Stomach (tissue), 4 donors: ENCODE measurements around the gene CTH.

Experiments used
- CTCF ChIP-seq, 7 experiments: fragments of 450-650 bp in 4 of 7; fragments of 200-600 bp in 3 of 7; sonication (generic) in 3 of 7; IDR thresholded peaks; one replicate each; pipeline ENCODE4 v1.5.1; 2016 to 2019; ENCODE audit warnings: antibody characterized with exemption in 7 of 7, control low read depth in 2 of 7, mild to moderate bottlenecking in 1 of 7
- EP300 ChIP-seq: sonication (generic); formaldehyde crosslinking; IDR thresholded peaks from one replicate; pipeline ENCODE4 v1.6.1; 2017; ENCODE audit warnings: antibody characterized with exemption
- POLR2A ChIP-seq, 4 donors: fragments of 450-650 bp; IDR thresholded peaks; one replicate each; pipeline ENCODE4 v1.6.1; 2016; ENCODE audit warnings: antibody characterized with exemption in 4 of 4, control low read depth in 2 of 4, mild to moderate bottlenecking in 1 of 4, moderate library complexity in 1 of 4
- POLR2AphosphoS5 ChIP-seq, 3 donors: sonication (generic); formaldehyde crosslinking; IDR thresholded peaks; one replicate each; pipeline ENCODE4 v1.6.1; 2016; ENCODE audit warnings: antibody characterized with exemption in 3 of 3

- TF ChIP-seq CTCF (IDR thresholded peaks at IDR 0.05) = no peak
- TF ChIP-seq POLR2A (IDR thresholded peaks at IDR 0.05) = no peak
- no peak for TF ChIP-seq EP300
- TF ChIP-seq POLR2AphosphoS5 (IDR thresholded peaks at IDR 0.05) = no peak
Observed at GRCh38 chr1:70477090-70477489, 66.0 kb downstream of the CTH start.
